HUES6 (cell line): ENCODE data around the gene CFAP65.

ENCODE experiments used
- H3K27ac ChIP-seq: 2 replicates; pipeline ENCODE4 v1.7.0; 2013; ENCODE audit warnings: low read depth, mild to moderate bottlenecking, low read length, inconsistent platforms
- H3K27me3 ChIP-seq: 2 replicates; pipeline ENCODE4 v1.6.1; 2013; ENCODE audit warnings: low read length; ENCODE audit not compliant: control insufficient read depth, insufficient read depth
- H3K36me3 ChIP-seq: 2 replicates; pipeline ENCODE4 v1.6.1; 2013; ENCODE audit warnings: low read length; ENCODE audit not compliant: control insufficient read depth, insufficient read depth
- H3K4me1 ChIP-seq: 2 replicates; pipeline ENCODE4 v1.6.1; 2013; ENCODE audit warnings: low read length; ENCODE audit not compliant: control insufficient read depth, insufficient read depth
- H3K4me3 ChIP-seq: 2 replicates; pipeline ENCODE4 v1.5.1; 2013; ENCODE audit warnings: low read depth, low read length
- H3K9ac ChIP-seq: one replicate; pipeline ENCODE4 v1.6.1; 2013; ENCODE audit warnings: mild to moderate bottlenecking, low read length
- H3K9me3 ChIP-seq: 2 replicates; pipeline ENCODE4 v1.6.1; 2013; ENCODE audit warnings: low read depth, low read length; ENCODE audit not compliant: control insufficient read depth, insufficient read depth

CFAP65 gene

GRCh38 chr2:219028996-219029828 lies 12.1 kb downstream of the CFAP65 start:
- H3K36me3 ChIP-seq: no peaks in the 10 kb centered on the region
- no peaks in the 10 kb centered on the region for H3K4me1 ChIP-seq
- no peak overlapping the region for H3K27ac ChIP-seq
- peaks cover 34% of the 10 kb centered on the region for H3K27me3 ChIP-seq
- no peak overlapping the region for H3K4me3 ChIP-seq
- no peaks in the 10 kb centered on the region for H3K9me3 ChIP-seq
- no peak overlapping the region for H3K9ac ChIP-seq

GRCh38 chr2:219028141-219028540 lies 13.2 kb downstream of the CFAP65 start:
- Histone ChIP-seq H3K27me3 (peaks cover 29% of the 10 kb centered on the region; the same call in 1 of the 2 replicates), H3K9ac (no peak overlapping the region), H3K27ac (no peak overlapping the region), H3K4me3 (no peak overlapping the region), H3K4me1 (no peaks in the 10 kb centered on the region), H3K36me3 (no peaks in the 10 kb centered on the region), H3K9me3 (no peaks in the 10 kb centered on the region)

GRCh38 chr2:219027511-219028055 lies 13.7 kb downstream of the CFAP65 start:
- H3K27me3 ChIP-seq: peaks cover 27% of the 10 kb centered on the region; the same call in 1 of the 2 replicates
- H3K27ac ChIP-seq: no peak overlapping the region
- no peak overlapping the region for H3K9ac ChIP-seq
- no peaks in the 10 kb centered on the region for H3K9me3 ChIP-seq
- H3K4me3 ChIP-seq: no peak overlapping the region
- H3K4me1 ChIP-seq: no peaks in the 10 kb centered on the region
- H3K36me3 ChIP-seq: no peaks in the 10 kb centered on the region

- Histone ChIP-seq H3K27ac (no peak overlapping the region), H3K9ac (no peak overlapping the region), H3K4me3 (no peak overlapping the region), H3K9me3 (no peaks in the 10 kb centered on the region), H3K4me1 (no peaks in the 10 kb centered on the region), H3K27me3 (peaks cover 22% of the 10 kb centered on the region; the same call in 1 of the 2 replicates), H3K36me3 (no peaks in the 10 kb centered on the region)
Measured at GRCh38 chr2:219026946-219027345, 14.4 kb downstream of the CFAP65 start.

- Histone ChIP-seq H3K9ac (no peak overlapping the region), H3K4me1 (no peaks in the 10 kb centered on the region), H3K27me3 (peaks cover 22% of the 10 kb centered on the region; the same call in 1 of the 2 replicates), H3K36me3 (no peaks in the 10 kb centered on the region), H3K9me3 (no peaks in the 10 kb centered on the region), H3K4me3 (no peak overlapping the region), H3K27ac (no peak overlapping the region)
Measured at GRCh38 chr2:219025637-219026585, 15.4 kb downstream of the CFAP65 start.

GRCh38 chr2:219024059-219024458 lies 17.3 kb downstream of the CFAP65 start:
- Histone ChIP-seq H3K9me3 (no peaks in the 10 kb centered on the region), H3K4me3 (no peak overlapping the region), H3K27ac (no peak overlapping the region), H3K36me3 (no peaks in the 10 kb centered on the region), H3K4me1 (no peaks in the 10 kb centered on the region), H3K27me3 (peaks cover 30% of the 10 kb centered on the region; the same call in 1 of the 2 replicates), H3K9ac (no peak overlapping the region)

GRCh38 chr2:219023045-219023605 lies 18.2 kb downstream of the CFAP65 start:
- no peaks in the 10 kb centered on the region for H3K4me1 ChIP-seq
- no peak overlapping the region for H3K9ac ChIP-seq

GRCh38 chr2:219022616-219023015 lies 18.7 kb downstream of the CFAP65 start:
- no peak overlapping the region for H3K27ac ChIP-seq

More at GRCh38 chr2:219023045-219023605, 18.2 kb downstream of the CFAP65 start:
- no peak overlapping the region for H3K27ac ChIP-seq
- no peaks in the 10 kb centered on the region for H3K9me3 ChIP-seq
- peaks cover 39% of the 10 kb centered on the region; the same call in 1 of the 2 replicates for H3K27me3 ChIP-seq
- H3K36me3 ChIP-seq: no peaks in the 10 kb centered on the region
- no peak overlapping the region for H3K4me3 ChIP-seq

GRCh38 chr2:219022041-219022440 lies 19.3 kb downstream of the CFAP65 start:
- Histone ChIP-seq H3K9me3 (no peaks in the 10 kb centered on the region), H3K27ac (no peak overlapping the region), H3K36me3 (no peaks in the 10 kb centered on the region), H3K27me3 (peaks cover 32% of the 10 kb centered on the region; the same call in 1 of the 2 replicates), H3K9ac (no peak overlapping the region), H3K4me1 (no peaks in the 10 kb centered on the region), H3K4me3 (no peak overlapping the region)

More at GRCh38 chr2:219022616-219023015, 18.7 kb downstream of the CFAP65 start:
- H3K27me3 ChIP-seq: peaks cover 35% of the 10 kb centered on the region; the same call in 1 of the 2 replicates
- no peaks in the 10 kb centered on the region for H3K4me1 ChIP-seq
- H3K36me3 ChIP-seq: no peaks in the 10 kb centered on the region
- H3K9me3 ChIP-seq: no peaks in the 10 kb centered on the region
- no peak overlapping the region for H3K4me3 ChIP-seq
- H3K9ac ChIP-seq: no peak overlapping the region

- no peak overlapping the region for H3K4me3 ChIP-seq
- no peaks in the 10 kb centered on the region for H3K4me1 ChIP-seq
- no peaks in the 10 kb centered on the region for H3K9me3 ChIP-seq
- no peaks in the 10 kb centered on the region for H3K36me3 ChIP-seq
- no peak overlapping the region for H3K9ac ChIP-seq
- no peak overlapping the region for H3K27ac ChIP-seq
- peaks cover 34% of the 10 kb centered on the region for H3K27me3 ChIP-seq
Measured at GRCh38 chr2:219021591-219021990, 19.7 kb downstream of the CFAP65 start.
